K562 (cell line): ENCODE measurements around the gene PLEKHN1. TPM values are rescaled to one million over a fixed set of nuclear protein-coding genes. Genes with fewer than 3 reads are reported as not detected.

Experiments
- CHD2 ChIP-seq: IDR thresholded peaks from 2 replicates; pipeline ENCODE4 v1.6.1; 2011; ENCODE audit warnings: low read depth, low read length
- DIDO1 ChIP-seq: fragments of 450-650 bp; IDR thresholded peaks from 2 replicates; pipeline ENCODE4 v1.6.1; 2016; ENCODE audit warnings: low read depth, missing biosample characterization, missing genetic modification characterization
- FOS ChIP-seq: IDR thresholded peaks from 3 replicates; pipeline ENCODE4 v1.6.1; 2011; ENCODE audit not compliant: insufficient read length; ENCODE audit errors: extremely low read depth
- FOXK2 ChIP-seq, 2 experiments: fragments of 450-650 bp; IDR thresholded peaks in 1 of 2; conservative IDR thresholded peaks in 1 of 2; 2 replicates each; pipeline ENCODE4 v1.6.1; 2016; ENCODE audit warnings: low read depth in 2 of 2, mild to moderate bottlenecking in 1 of 2
- FOXP1 ChIP-seq: sonication (generic); formaldehyde crosslinking; IDR thresholded peaks from 2 replicates; pipeline ENCODE4 v1.8.0; 2022; ENCODE audit warnings: mild to moderate bottlenecking, missing genetic modification reagents
- GMEB1 ChIP-seq: fragments of 250-450 bp; sonication (Bioruptor Pico); IDR thresholded peaks from 2 replicates; pipeline ENCODE4 v1.4.0; 2020; ENCODE audit warnings: mild to moderate bottlenecking
- MBD1 ChIP-seq: fragments of 250-450 bp; sonication (Bioruptor Pico); IDR thresholded peaks from 2 replicates; pipeline ENCODE4 v1.8.0; 2022; ENCODE audit warnings: inconsistent platforms
- NCOA6 ChIP-seq: fragments of 450-650 bp; IDR thresholded peaks from 2 replicates; pipeline ENCODE4 v1.6.1; 2017; ENCODE audit warnings: mild to moderate bottlenecking
- PTBP1 ChIP-seq: fragments of 200-400 bp; formaldehyde crosslinking; IDR thresholded peaks from 2 replicates; pipeline ENCODE4 v1.6.1; 2017; ENCODE audit warnings: low read depth, low read length
- TAF15 ChIP-seq: fragments of 200-400 bp; formaldehyde crosslinking; IDR thresholded peaks from 2 replicates; pipeline ENCODE4 v1.6.1; 2017; ENCODE audit warnings: mild to moderate bottlenecking, low read depth, low read length, moderate library complexity
- ZBTB1 ChIP-seq: sonication (generic); formaldehyde crosslinking; IDR thresholded peaks from 2 replicates; pipeline ENCODE4 v1.8.1; 2023; ENCODE audit warnings: missing genetic modification reagents, low read depth, mild to moderate bottlenecking, borderline replicate concordance
- ZBTB26 ChIP-seq: fragments of 450-650 bp; formaldehyde crosslinking; IDR thresholded peaks from 2 replicates; pipeline ENCODE4 v1.4.0; 2022; ENCODE audit warnings: missing genetic modification characterization
- ZKSCAN8 ChIP-seq: fragments of 200-800 bp; sonication (Bioruptor generic); IDR thresholded peaks from 2 replicates; pipeline ENCODE4 v1.6.1; 2016; ENCODE audit warnings: missing genetic modification characterization, missing compliant biosample characterization
- ZNF609 ChIP-seq: sonication (generic); formaldehyde crosslinking; IDR thresholded peaks from 2 replicates; pipeline ENCODE4 v1.8.1; 2023; ENCODE audit warnings: missing genetic modification reagents, mild to moderate bottlenecking, borderline replicate concordance
- ZNF764 ChIP-seq: fragments of 250-450 bp; sonication (Bioruptor Pico); IDR thresholded peaks from 2 replicates; pipeline ENCODE4 v1.4.0; 2020; ENCODE audit warnings: low read depth, mild to moderate bottlenecking, moderate library complexity
- ZNF766 ChIP-seq: fragments of 200-800 bp; sonication (Bioruptor generic); conservative IDR thresholded peaks from 2 replicates; pipeline ENCODE4 v1.6.1; 2016; ENCODE audit warnings: missing genetic modification characterization, missing compliant biosample characterization
- polyA plus RNA-seq, 8 experiments: library from polyadenylated mRNA; depleted of rRNA in 4 of 8; stranded (reverse) in 5 of 8; unstranded in 3 of 8; fragments of >200 nt; fragmentation: Nextera tagmentation in 2 of 8; fragmentation: Illumina TruSeq in 1 of 8; extraction: Ambion mirVana in 2 of 8; extraction: Trizol in 1 of 8; gene quantifications; 2 replicates each; pipeline versions ENCODE4 v1.2.1 to v1.2.3, GENCODE V29; 2011 to 2014; ENCODE audit warnings: inconsistent platforms in 1 of 8, missing spikeins in 1 of 8
- total RNA-seq, 7 experiments: library from RNA; depleted of rRNA in 6 of 7; stranded (reverse); fragments of >200 nt in 6 of 7; fragmentation: Illumina TruSeq in 2 of 7; extraction: Trizol in 2 of 7; gene quantifications; 2 replicates each; pipeline versions ENCODE4 v1.2.1 to v1.2.3, GENCODE V29; 2011 to 2021; ENCODE audit warnings: low replicate concordance in 1 of 7

The PLEKHN1 gene
- total and polyA plus RNA-seq, 9 of the 15 experiments (the other 6 are each of a cell fraction or from before 2014, with no cell fraction given): 0.07 to 1.5 (median 0.13) TPM; not detected in 2

- TF ChIP-seq GMEB1 (CRISPR knock-in tag) (0 out of 2 replicates have a peak, but pooled peaks have one; percentile 15), FOXP1 (CRISPR knock-in tag) (no peak), ZNF609 (CRISPR knock-in tag) (no peak), DIDO1 (peak; percentile 41; the same call in 1 of the 2 replicates), CHD2 (peak; percentile 51), FOS (no peak), ZKSCAN8 (CRISPR knock-in tag) (no peak), ZNF766 (CRISPR knock-in tag) (peak; percentile 80; the same call in 1 of the 2 replicates), PTBP1 (no peak), MBD1 (CRISPR knock-in tag) (no peak), ZNF764 (no peak), ZBTB1 (no peak), TAF15 (no peak), FOXK2 (conservative IDR thresholded peaks at IDR 0.05 in 1 of 2, IDR thresholded peaks at IDR 0.05 in 1 of 2; ENCODE audit: low read depth in 2 of 2) (no peak), ZBTB26 (CRISPR knock-in tag) (no peak), NCOA6 (no peak)
Measured at GRCh38 chr1:1004780-1005697, 38.8 kb downstream of the PLEKHN1 start (continued).
